WTC11 (cell line): Measurements from ENCODE around the gene GPR65. TPM values are rescaled to one million over a fixed set of nuclear protein-coding genes. Genes with fewer than 3 reads are reported as not detected.

Experiments used
- ATAC-seq: fragments of 200-7000 bp; cut with Tn5 transposase; 2 replicates; pipeline ENCODE4 v1.10.0; 2021; ENCODE audit warnings: mild to moderate bottlenecking, moderate library complexity
- CTCF ChIA-PET: fragments of 300-600 bp; sonication (Branson Sonifier 250); formaldehyde crosslinking; loops from one replicate; lab custom pipeline; 2021; ENCODE audit warnings: antibody characterized with exemption; lab: Charles Lee
- POLR2A ChIA-PET: fragments of 350-600 bp; sonication (Branson Sonifier 250); formaldehyde crosslinking; loops from one replicate; lab custom pipeline; 2021; ENCODE audit warnings: antibody characterized with exemption; lab: Charles Lee
- DNase-seq: peaks from one replicate; pipeline ENCODE4 v3.0.0; 2021; ENCODE audit warnings: low spot score
- H3K27ac Mint-ChIP-seq: 2 replicates; pipeline ENCODE4 v1.8.0; 2021; ENCODE audit warnings: mixed read lengths
- H3K27me3 Mint-ChIP-seq: 2 replicates; pipeline ENCODE4 v1.8.0; 2021; ENCODE audit warnings: low read depth, mild to moderate bottlenecking, moderate library complexity, mixed read lengths
- H3K36me3 Mint-ChIP-seq: 2 replicates; pipeline ENCODE4 v1.8.0; 2021; ENCODE audit warnings: mixed read lengths
- H3K4me1 Mint-ChIP-seq: 2 replicates; pipeline ENCODE4 v1.8.0; 2022; ENCODE audit warnings: mixed read lengths
- H3K4me3 Mint-ChIP-seq: 2 replicates; pipeline ENCODE4 v1.8.0; 2021; ENCODE audit warnings: mild to moderate bottlenecking, moderate library complexity, mixed read lengths
- H3K9me3 Mint-ChIP-seq: 2 replicates; pipeline ENCODE4 v1.8.0; 2021; ENCODE audit warnings: mixed read lengths
- CBFB ChIP-seq: sonication (generic); formaldehyde crosslinking; IDR thresholded peaks from 2 replicates; pipeline ENCODE4 v1.8.1; 2022; ENCODE audit warnings: mild to moderate bottlenecking, low read depth, missing genetic modification reagents
- FOXK1 ChIP-seq: sonication (generic); formaldehyde crosslinking; IDR thresholded peaks from 2 replicates; pipeline ENCODE4 v1.8.0; 2022; ENCODE audit warnings: mild to moderate bottlenecking, moderate library complexity, missing genetic modification reagents
- MYBL2 ChIP-seq: sonication (generic); formaldehyde crosslinking; IDR thresholded peaks from 2 replicates; pipeline ENCODE4 v1.8.1; 2023; ENCODE audit warnings: mild to moderate bottlenecking, moderate library complexity, missing genetic modification reagents
- NFE2L1 ChIP-seq: sonication (generic); formaldehyde crosslinking; IDR thresholded peaks from 2 replicates; pipeline ENCODE4 v1.8.1; 2023; ENCODE audit warnings: missing genetic modification reagents
- NFYB ChIP-seq: sonication (generic); formaldehyde crosslinking; conservative IDR thresholded peaks from 2 replicates; pipeline ENCODE4 v1.8.0; 2022; ENCODE audit warnings: low read depth, missing genetic modification reagents
- NR3C1 ChIP-seq: sonication (generic); formaldehyde crosslinking; conservative IDR thresholded peaks from 2 replicates; pipeline ENCODE4 v1.8.1; 2023; ENCODE audit warnings: low read depth, mild to moderate bottlenecking, missing genetic modification reagents
- OVOL2 ChIP-seq: fragments of 250-450 bp; sonication (Bioruptor Pico); IDR thresholded peaks from 2 replicates; pipeline ENCODE4 v1.9.0; 2021; ENCODE audit warnings: mild to moderate bottlenecking, borderline replicate concordance
- TEAD1 ChIP-seq: sonication (generic); formaldehyde crosslinking; IDR thresholded peaks from 2 replicates; pipeline ENCODE4 v1.8.0; 2022; ENCODE audit warnings: mild to moderate bottlenecking, missing genetic modification reagents
- ZNF121 ChIP-seq: sonication (generic); formaldehyde crosslinking; IDR thresholded peaks from 2 replicates; pipeline ENCODE4 v1.8.0; 2023; ENCODE audit warnings: missing genetic modification reagents
- ZNF416 ChIP-seq: fragments of 250-450 bp; sonication (Bioruptor Pico); IDR thresholded peaks from 2 replicates; pipeline ENCODE4 v1.9.0; 2021; ENCODE audit warnings: mild to moderate bottlenecking, inconsistent platforms
- ZNF671 ChIP-seq: fragments of 250-450 bp; sonication (Bioruptor Pico); IDR thresholded peaks from 2 replicates; pipeline ENCODE4 v1.8.0; 2021; ENCODE audit warnings: mild to moderate bottlenecking
- total RNA-seq: library from RNA; stranded (reverse); gene quantifications from 3 replicates; pipeline ENCODE4 v1.2.3, GENCODE V29; 2021
- TF ChIP-seq, protein P1 (sequence below): fragments of 250-450 bp; sonication (Bioruptor Pico); IDR thresholded peaks from 2 replicates; pipeline ENCODE4 v1.9.0; 2021; ENCODE audit warnings: mild to moderate bottlenecking
- TF ChIP-seq, protein P2 (sequence below): sonication (generic); formaldehyde crosslinking; IDR thresholded peaks from 2 replicates; pipeline ENCODE4 v1.8.0; 2022; ENCODE audit warnings: mild to moderate bottlenecking, missing genetic modification reagents
- TF ChIP-seq, protein P3 (sequence below): fragments of 250-450 bp; sonication (Bioruptor Pico); IDR thresholded peaks from 2 replicates; pipeline ENCODE4 v2.1.2; 2022; ENCODE audit warnings: mild to moderate bottlenecking, moderate library complexity
- TF ChIP-seq, protein P4 (sequence below): sonication (generic); formaldehyde crosslinking; IDR thresholded peaks from 2 replicates; pipeline ENCODE4 v1.8.0; 2022; ENCODE audit warnings: missing genetic modification reagents
- TF ChIP-seq, protein P5 (sequence below): sonication (generic); formaldehyde crosslinking; IDR thresholded peaks from 2 replicates; pipeline ENCODE4 v1.8.1; 2023; ENCODE audit warnings: mild to moderate bottlenecking, missing genetic modification reagents
- TF ChIP-seq, protein P6 (sequence below): sonication (generic); formaldehyde crosslinking; IDR thresholded peaks from 2 replicates; pipeline ENCODE4 v1.8.0; 2023; ENCODE audit warnings: missing genetic modification reagents
- TF ChIP-seq, protein P7 (sequence below): sonication (generic); formaldehyde crosslinking; IDR thresholded peaks from 2 replicates; pipeline ENCODE4 v1.8.0; 2022; ENCODE audit warnings: mild to moderate bottlenecking, missing genetic modification reagents

The GPR65 gene
- total RNA-seq, 1 experiment from 2014 or later = not detected

DNA sequence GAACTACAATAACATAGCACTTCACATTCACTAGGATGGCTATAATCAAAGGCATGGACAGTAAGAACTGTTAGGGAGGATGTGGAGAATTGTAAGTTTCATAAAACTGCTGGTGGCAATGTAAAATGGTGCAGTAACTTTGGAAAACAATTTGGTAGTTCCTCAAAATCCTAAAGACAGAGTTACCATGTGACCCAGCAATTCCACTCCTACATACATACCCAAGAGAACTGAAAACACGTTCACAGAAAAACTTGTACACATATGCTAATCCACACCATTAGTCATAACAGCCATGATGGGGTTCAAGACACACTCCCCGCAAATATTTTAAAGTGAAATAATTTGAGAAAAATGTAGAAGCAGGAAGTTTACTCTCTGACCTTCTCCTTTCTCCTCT lies 43.7 kb upstream of the GPR65 start:
- ATAC-seq (no peak), DNase-seq (no peak)
- POLR2A ChIA-PET = no interaction called here
- no peaks in the 10 kb centered on the region for H3K4me1 Mint-ChIP-seq
- H3K27me3 Mint-ChIP-seq = no peaks in the 10 kb centered on the region
- TF ChIP-seq, protein P1, sequence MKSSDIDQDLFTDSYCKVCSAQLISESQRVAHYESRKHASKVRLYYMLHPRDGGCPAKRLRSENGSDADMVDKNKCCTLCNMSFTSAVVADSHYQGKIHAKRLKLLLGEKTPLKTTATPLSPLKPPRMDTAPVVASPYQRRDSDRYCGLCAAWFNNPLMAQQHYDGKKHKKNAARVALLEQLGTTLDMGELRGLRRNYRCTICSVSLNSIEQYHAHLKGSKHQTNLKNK = no peak
- TF ChIP-seq ZNF416 (CRISPR knock-in tag) = no peak
- TF ChIP-seq, protein P2, sequence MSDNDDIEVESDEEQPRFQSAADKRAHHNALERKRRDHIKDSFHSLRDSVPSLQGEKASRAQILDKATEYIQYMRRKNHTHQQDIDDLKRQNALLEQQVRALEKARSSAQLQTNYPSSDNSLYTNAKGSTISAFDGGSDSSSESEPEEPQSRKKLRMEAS (CRISPR knock-in tag) = no peak
- no peak for TF ChIP-seq NFE2L1 (CRISPR knock-in tag)
- TF ChIP-seq CBFB = no peak
- TF ChIP-seq ZNF121 (CRISPR knock-in tag) = no peak
- no peak for TF ChIP-seq OVOL2
- TF ChIP-seq ZNF671 (CRISPR knock-in tag) = no peak
- TF ChIP-seq, protein P3, sequence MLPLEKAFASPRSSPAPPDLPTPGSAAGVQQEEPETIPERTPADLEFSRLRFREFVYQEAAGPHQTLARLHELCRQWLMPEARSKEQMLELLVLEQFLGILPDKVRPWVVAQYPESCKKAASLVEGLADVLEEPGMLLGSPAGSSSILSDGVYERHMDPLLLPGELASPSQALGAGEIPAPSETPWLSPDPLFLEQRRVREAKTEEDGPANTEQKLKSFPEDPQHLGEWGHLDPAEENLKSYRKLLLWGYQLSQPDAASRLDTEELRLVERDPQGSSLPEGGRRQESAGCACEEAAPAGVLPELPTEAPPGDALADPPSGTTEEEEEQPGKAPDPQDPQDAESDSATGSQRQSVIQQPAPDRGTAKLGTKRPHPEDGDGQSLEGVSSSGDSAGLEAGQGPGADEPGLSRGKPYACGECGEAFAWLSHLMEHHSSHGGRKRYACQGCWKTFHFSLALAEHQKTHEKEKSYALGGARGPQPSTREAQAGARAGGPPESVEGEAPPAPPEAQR (CRISPR knock-in tag) = no peak
- TF ChIP-seq TEAD1 (CRISPR knock-in tag) = no peak
- TF ChIP-seq, protein P4, sequence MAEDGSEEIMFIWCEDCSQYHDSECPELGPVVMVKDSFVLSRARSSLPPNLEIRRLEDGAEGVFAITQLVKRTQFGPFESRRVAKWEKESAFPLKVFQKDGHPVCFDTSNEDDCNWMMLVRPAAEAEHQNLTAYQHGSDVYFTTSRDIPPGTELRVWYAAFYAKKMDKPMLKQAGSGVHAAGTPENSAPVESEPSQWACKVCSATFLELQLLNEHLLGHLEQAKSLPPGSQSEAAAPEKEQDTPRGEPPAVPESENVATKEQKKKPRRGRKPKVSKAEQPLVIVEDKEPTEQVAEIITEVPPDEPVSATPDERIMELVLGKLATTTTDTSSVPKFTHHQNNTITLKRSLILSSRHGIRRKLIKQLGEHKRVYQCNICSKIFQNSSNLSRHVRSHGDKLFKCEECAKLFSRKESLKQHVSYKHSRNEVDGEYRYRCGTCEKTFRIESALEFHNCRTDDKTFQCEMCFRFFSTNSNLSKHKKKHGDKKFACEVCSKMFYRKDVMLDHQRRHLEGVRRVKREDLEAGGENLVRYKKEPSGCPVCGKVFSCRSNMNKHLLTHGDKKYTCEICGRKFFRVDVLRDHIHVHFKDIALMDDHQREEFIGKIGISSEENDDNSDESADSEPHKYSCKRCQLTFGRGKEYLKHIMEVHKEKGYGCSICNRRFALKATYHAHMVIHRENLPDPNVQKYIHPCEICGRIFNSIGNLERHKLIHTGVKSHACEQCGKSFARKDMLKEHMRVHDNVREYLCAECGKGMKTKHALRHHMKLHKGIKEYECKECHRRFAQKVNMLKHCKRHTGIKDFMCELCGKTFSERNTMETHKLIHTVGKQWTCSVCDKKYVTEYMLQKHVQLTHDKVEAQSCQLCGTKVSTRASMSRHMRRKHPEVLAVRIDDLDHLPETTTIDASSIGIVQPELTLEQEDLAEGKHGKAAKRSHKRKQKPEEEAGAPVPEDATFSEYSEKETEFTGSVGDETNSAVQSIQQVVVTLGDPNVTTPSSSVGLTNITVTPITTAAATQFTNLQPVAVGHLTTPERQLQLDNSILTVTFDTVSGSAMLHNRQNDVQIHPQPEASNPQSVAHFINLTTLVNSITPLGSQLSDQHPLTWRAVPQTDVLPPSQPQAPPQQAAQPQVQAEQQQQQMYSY = no peak
- no peak for TF ChIP-seq MYBL2
- TF ChIP-seq, protein P5, sequence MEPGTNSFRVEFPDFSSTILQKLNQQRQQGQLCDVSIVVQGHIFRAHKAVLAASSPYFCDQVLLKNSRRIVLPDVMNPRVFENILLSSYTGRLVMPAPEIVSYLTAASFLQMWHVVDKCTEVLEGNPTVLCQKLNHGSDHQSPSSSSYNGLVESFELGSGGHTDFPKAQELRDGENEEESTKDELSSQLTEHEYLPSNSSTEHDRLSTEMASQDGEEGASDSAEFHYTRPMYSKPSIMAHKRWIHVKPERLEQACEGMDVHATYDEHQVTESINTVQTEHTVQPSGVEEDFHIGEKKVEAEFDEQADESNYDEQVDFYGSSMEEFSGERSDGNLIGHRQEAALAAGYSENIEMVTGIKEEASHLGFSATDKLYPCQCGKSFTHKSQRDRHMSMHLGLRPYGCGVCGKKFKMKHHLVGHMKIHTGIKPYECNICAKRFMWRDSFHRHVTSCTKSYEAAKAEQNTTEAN = no peak
- TF ChIP-seq, protein P6, sequence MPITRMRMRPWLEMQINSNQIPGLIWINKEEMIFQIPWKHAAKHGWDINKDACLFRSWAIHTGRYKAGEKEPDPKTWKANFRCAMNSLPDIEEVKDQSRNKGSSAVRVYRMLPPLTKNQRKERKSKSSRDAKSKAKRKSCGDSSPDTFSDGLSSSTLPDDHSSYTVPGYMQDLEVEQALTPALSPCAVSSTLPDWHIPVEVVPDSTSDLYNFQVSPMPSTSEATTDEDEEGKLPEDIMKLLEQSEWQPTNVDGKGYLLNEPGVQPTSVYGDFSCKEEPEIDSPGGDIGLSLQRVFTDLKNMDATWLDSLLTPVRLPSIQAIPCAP (CRISPR knock-in tag) = no peak
- TF ChIP-seq NFYB (CRISPR knock-in tag) = no peak
- H3K4me3 Mint-ChIP-seq = no peak overlapping the region
- CTCF ChIA-PET = no interaction called here
- no peak overlapping the region for H3K27ac Mint-ChIP-seq
- H3K36me3 Mint-ChIP-seq = peaks cover 6% of the 10 kb centered on the region
- H3K9me3 Mint-ChIP-seq = no peaks in the 10 kb centered on the region

DNA sequence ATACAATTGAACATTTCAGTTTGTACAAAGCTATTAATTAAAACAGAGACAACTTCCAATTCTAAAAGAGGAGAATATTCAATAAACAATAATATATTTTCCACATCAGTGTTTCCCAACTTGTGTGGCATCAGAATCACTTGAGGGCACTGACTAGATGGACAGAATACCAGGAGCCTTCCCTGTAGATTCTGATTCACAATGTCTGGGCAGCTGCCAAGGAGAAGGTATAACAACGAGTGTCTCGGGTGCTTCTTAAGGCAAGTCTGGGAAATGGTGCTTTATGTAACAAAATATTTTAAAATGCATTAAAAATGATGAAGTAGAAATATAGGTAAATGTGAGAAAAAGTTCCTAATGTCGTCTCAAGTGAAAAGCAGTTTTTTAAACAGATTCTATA lies 38.1 kb upstream of the GPR65 start:
- peaks cover 2% of the 10 kb centered on the region; the same call in 1 of the 2 replicates for H3K36me3 Mint-ChIP-seq
- ChIA-PET POLR2A (no interaction called here), CTCF (no interaction called here)
- TF ChIP-seq NR3C1 = no peak
- TF ChIP-seq FOXK1 (CRISPR knock-in tag) = no peak
- TF ChIP-seq, protein P7, sequence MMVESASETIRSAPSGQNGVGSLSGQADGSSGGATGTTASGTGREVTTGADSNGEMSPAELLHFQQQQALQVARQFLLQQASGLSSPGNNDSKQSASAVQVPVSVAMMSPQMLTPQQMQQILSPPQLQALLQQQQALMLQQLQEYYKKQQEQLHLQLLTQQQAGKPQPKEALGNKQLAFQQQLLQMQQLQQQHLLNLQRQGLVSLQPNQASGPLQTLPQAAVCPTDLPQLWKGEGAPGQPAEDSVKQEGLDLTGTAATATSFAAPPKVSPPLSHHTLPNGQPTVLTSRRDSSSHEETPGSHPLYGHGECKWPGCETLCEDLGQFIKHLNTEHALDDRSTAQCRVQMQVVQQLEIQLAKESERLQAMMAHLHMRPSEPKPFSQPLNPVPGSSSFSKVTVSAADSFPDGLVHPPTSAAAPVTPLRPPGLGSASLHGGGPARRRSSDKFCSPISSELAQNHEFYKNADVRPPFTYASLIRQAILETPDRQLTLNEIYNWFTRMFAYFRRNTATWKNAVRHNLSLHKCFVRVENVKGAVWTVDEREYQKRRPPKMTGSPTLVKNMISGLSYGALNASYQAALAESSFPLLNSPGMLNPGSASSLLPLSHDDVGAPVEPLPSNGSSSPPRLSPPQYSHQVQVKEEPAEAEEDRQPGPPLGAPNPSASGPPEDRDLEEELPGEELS (CRISPR knock-in tag) = no peak
- ATAC-seq = no peak
- H3K27me3 Mint-ChIP-seq = no peaks in the 10 kb centered on the region
- H3K27ac Mint-ChIP-seq = no peak overlapping the region
- DNase-seq = no peak
- no peaks in the 10 kb centered on the region for H3K4me1 Mint-ChIP-seq
- no peaks in the 10 kb centered on the region for H3K9me3 Mint-ChIP-seq
- H3K4me3 Mint-ChIP-seq = no peak overlapping the region
